ENCODE measurements around the gene DPH2.
A peak's percentile ranks its signal among the peaks of the same experiment; 100 is the strongest.

Gene DPH2

DNA sequence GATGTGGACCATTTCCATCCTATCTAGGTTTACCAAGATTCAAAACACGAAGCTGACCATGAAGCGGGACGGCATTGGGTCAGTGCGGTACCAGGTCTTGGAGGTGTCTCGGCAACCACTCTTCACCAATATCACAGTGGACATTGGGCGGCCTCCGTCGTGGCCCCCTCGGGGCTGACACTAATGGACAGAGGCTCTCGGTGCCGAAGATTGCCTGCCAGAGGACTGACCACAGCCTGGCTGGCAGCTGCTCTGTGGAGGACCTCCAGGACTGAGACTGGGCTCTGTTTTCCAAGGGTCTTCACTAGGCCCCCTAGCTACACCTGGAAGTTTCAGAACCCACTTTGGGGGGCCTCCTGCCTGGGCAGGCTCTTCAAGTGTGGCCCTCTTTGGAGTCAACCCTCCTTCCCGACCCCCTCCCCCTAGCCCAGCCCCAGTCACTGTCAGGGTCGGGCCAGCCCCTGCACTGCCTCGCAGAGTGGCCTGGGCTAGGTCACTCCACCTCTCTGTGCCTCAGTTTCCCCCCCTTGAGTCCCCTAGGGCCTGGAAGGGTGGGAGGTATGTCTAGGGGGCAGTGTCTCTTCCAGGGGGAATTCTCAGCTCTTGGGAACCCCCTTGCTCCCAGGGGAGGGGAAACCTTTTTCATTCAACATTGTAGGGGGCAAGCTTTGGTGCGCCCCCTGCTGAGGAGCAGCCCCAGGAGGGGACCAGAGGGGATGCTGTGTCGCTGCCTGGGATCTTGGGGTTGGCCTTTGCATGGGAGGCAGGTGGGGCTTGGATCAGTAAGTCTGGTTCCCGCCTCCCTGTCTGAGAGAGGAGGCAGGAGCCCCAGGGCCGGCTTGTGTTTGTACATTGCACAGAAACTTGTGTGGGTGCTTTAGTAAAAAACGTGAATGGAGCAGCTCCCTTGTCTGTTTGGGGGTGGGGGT lies 20.7 kb downstream of the DPH2 start:
- peak overlapping the region; percentile 81 for H3K4me3 ChIP-seq (ENCODE audit: low read length)
- no peaks in the 10 kb centered on the region for H3K27me3 ChIP-seq (ENCODE audit: control insufficient read depth, insufficient read depth, low read length)
- no peaks in the 10 kb centered on the region for H3K9me3 ChIP-seq (replicated peaks; ENCODE audit: low read length)
- H3K36me3 ChIP-seq (ENCODE audit: insufficient read depth, low read length) = peaks cover 11% of the 10 kb centered on the region
- H3K9ac ChIP-seq (ENCODE audit: low read depth, low read length) = peak overlapping the region; percentile 80
- H3K4me1 ChIP-seq (ENCODE audit: control insufficient read depth, insufficient read depth, low read length) = peaks cover 12% of the 10 kb centered on the region
- peak overlapping the region; percentile 98 for H3K4me2 ChIP-seq (ENCODE audit: low read length)

DNA sequence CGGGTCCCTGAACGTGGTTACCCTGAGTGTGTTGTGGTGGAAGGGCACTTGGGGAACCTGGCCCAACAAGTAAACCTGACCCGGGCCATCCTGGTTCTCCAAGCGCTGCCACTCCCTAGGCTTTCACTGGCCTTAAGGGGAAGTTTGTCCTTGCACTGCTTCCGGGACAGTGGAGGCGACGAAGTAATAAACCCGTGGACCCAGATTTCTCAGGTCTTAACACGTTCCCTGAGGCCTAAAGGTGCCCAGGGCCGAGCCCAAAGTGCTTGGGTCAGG lies 21.3 kb downstream of the DPH2 start:
- Histone ChIP-seq H3K4me3 (ENCODE audit: low read length) (peak overlapping the region; percentile 81), H3K9me3 (replicated peaks; ENCODE audit: low read length) (no peaks in the 10 kb centered on the region), H3K27me3 (ENCODE audit: control insufficient read depth, insufficient read depth, low read length) (no peaks in the 10 kb centered on the region), H3K4me2 (ENCODE audit: low read length) (peak overlapping the region; percentile 98), H3K9ac (ENCODE audit: low read depth, low read length) (peak overlapping the region; percentile 80), H3K36me3 (ENCODE audit: insufficient read depth, low read length) (peaks cover 5% of the 10 kb centered on the region), H3K4me1 (ENCODE audit: control insufficient read depth, insufficient read depth, low read length) (peaks cover 12% of the 10 kb centered on the region)

DNA sequence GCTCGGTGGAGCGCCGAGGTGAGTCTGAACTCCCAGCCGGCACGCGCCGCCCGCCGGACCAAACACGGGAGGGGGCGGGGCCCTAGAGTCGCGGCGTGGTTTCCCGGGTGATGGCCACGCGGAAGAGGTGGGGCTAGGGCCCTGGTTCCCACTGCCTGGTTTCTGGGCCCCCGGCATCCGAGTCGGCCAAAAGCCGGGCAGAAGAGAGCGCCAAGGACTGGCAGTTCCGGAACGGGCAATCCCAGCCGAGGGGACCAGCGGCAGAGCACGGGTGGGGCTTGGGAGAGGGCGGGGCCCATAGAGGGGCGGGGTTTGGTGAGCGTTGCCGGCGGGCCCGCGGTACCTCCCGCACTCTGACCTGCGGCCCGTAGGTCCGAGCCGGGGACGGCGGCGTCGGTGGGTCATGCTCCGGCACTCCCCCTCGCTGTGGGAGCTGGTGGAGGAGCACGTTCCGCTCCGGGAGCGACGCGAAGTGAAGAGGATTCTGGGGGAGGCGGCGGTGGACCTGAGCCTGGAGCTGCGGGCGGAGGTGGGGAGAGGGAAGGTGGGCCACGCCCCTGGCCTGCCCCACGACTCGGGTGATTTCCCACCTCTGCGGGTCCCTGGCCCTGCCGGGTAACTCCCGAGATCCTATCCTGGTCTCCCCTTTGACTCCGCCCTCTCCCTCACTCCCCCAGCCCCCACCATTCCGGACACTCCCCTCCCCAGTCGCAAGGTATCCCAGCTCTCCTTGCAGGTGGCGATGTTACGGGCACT lies 21.8 kb downstream of the DPH2 start, which contains the start of gene CCDC24:
TSS of gene CCDC24 (plus strand) at position 124 of the 756 bp plus-strand sequence. CDS start at position 404, 280 bp downstream.
- Histone ChIP-seq H3K4me3 (ENCODE audit: low read length) (peak within 1 kb of the TSS; percentile 81), H3K36me3 (ENCODE audit: insufficient read depth, low read length) (peaks cover under 1% of the 10 kb centered on the region), H3K9ac (ENCODE audit: low read depth, low read length) (peak within 1 kb of the TSS; percentile 80), H3K4me1 (ENCODE audit: control insufficient read depth, insufficient read depth, low read length) (peaks cover 12% of the 10 kb centered on the region), H3K9me3 (replicated peaks; ENCODE audit: low read length) (no peaks in the 10 kb centered on the region), H3K27me3 (ENCODE audit: control insufficient read depth, insufficient read depth, low read length) (no peaks in the 10 kb centered on the region), H3K4me2 (ENCODE audit: low read length) (peak within 1 kb of the TSS; percentile 98)

DNA sequence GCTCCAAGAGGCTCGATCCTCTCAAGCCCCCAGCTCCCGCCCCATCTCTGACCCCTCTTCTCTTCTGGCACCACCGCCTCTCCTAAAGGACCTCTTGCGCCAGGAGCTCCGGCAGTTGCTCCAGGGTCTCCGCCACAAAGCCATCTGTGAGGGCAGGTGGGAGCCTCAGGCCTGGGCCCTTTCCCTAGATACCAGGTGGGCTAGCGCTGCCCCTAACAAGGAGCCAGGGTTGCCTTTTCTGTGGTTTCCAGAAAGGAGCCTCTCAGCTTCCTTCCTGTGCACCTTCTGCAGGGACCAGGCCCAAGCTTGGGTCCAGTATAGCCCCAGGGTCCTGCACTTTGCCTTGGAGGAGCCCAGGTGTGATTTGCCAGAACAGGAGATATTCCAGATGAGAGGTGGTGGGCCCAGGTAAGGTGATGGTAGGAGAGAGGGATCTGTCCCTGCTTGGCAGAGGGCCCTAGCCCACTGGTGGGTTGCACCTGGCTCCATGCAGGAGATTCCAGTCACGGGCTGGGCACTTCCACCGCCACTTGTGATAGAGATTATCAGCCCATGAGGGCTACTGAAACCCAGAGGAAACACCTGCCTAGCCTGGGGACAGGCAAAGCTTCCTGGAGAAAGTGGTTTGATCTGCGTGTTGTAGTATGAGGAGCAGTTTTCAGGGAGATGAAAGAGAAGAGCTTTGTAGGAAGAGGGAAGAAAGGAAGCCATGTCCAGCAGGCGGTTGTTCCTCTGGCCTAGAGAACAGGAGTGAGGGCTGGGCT lies 22.6 kb downstream of the DPH2 start:
- H3K4me3 ChIP-seq (ENCODE audit: low read length) = peak overlapping the region; percentile 81
- no peaks in the 10 kb centered on the region for H3K27me3 ChIP-seq (ENCODE audit: control insufficient read depth, insufficient read depth, low read length)
- peak overlapping the region; percentile 98 for H3K4me2 ChIP-seq (ENCODE audit: low read length)
- H3K9me3 ChIP-seq (replicated peaks; ENCODE audit: low read length) = no peaks in the 10 kb centered on the region
- H3K4me1 ChIP-seq (ENCODE audit: control insufficient read depth, insufficient read depth, low read length) = peaks cover 12% of the 10 kb centered on the region
- H3K36me3 ChIP-seq (ENCODE audit: insufficient read depth, low read length) = no peaks in the 10 kb centered on the region
- peak overlapping the region; percentile 80 for H3K9ac ChIP-seq (ENCODE audit: low read depth, low read length)

DNA sequence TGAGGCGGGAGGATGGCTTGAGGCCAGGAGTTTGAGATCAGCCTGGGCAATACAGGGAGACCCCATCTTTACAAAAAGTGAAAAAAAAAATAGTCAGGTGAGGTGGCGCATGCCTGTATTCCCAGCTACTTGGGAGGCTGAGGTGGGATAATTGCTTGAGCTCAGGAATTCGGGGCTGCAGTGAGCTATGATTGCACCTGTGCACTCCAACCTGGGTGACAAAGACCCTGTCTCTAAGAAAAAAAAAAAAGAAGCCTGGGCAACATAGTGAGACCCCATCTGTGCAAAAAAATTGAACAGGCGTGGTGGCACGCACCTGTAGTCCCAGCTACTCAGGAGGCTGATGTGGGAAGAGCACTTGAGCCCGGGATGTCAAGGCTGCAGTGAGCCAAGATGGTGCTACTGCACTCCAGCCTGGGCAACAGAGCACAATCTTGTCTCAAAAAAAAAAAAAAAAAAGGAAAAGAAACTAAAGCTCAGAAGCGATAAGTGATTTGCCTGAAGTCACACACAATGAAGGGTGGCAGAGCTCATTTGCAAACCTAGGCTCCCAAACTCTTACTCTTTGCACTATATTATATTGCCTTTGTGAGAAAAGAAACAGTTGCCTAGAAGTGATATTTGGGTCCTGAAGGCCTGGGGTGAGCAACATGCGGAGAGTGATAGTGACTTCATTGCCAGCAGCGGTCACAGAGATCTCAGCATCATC lies 23.6 kb downstream of the DPH2 start:
- H3K9ac ChIP-seq (ENCODE audit: low read depth, low read length) = no peak overlapping the region
- no peaks in the 10 kb centered on the region for H3K27me3 ChIP-seq (ENCODE audit: control insufficient read depth, insufficient read depth, low read length)
- H3K4me1 ChIP-seq (ENCODE audit: control insufficient read depth, insufficient read depth, low read length) = peaks cover 12% of the 10 kb centered on the region
- H3K9me3 ChIP-seq (replicated peaks; ENCODE audit: low read length) = no peaks in the 10 kb centered on the region
- H3K4me2 ChIP-seq (ENCODE audit: low read length) = no peak overlapping the region
- no peak overlapping the region for H3K4me3 ChIP-seq (ENCODE audit: low read length)
- no peaks in the 10 kb centered on the region for H3K36me3 ChIP-seq (ENCODE audit: insufficient read depth, low read length)

DNA sequence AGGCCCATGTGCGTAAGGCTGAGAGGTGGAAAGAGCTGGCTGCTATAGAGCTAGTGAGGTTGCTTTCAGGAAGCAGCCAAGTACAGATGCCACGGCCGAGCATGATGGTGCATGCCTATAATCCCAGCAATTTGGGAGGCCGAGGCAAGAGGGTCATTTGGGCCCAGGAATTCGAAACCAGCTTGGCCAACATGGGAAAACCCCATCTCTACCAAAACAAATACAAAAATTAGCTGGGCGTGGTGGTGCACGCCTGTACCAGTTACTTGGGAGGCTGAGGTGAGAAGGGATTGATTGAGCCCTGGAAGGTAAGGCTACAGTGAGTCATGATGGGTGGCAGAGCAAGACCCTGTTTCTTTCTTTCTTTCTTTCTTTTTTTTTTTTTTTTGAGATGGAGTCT lies 24.3 kb downstream of the DPH2 start:
- no peaks in the 10 kb centered on the region for H3K27me3 ChIP-seq (ENCODE audit: control insufficient read depth, insufficient read depth, low read length)

DNA sequence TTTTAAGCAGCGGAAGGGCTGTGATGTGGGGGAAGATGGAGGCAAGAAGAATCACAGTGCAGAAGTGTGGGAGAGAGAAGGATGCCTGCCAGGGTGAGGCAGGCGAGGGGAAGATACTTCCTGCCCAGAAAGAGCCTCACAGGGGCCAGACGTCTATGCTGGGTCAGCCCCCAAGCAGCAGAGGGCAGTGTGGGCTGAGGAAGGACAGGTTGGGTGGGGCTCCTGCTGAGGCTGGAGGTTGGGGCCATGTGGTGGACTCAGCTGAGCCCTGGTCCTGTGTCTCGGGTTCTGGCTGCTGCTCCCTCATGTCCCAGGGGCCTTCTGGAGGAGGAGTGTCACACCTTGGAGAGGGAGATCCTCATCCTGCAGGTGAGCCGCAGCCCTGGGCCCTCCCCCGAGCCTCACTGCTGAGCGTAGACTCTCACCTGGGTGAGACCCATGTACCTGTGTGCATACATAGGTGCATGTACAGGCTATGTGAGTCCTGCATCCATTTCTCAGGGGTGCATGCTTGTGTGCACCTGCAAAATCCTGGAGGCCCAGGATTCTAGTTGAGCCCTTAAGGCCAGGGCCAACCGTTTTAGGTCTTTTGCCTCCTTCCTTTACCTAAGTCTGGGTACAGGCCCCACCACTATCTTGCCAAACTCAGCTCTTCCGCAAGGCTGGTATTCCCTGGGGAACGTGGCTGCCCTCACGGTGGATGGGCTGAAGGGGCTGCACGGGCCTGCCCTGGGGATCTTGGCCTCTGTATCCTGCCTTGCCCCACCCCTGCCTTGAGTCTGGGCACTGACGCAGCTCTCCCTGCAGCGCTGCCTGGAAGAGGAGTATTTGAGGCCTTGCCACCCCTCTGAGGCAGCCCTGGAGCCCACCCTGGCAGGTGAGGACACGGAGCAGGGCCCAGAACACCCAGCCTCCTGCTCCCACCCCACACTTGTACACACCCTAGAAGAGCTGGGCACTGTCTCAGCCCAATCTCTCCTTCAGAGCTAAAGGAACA lies 25.3 kb downstream of the DPH2 start:
- Histone ChIP-seq H3K36me3 (ENCODE audit: insufficient read depth, low read length) (no peaks in the 10 kb centered on the region), H3K27me3 (ENCODE audit: control insufficient read depth, insufficient read depth, low read length) (no peaks in the 10 kb centered on the region), H3K9ac (ENCODE audit: low read depth, low read length) (no peak overlapping the region), H3K4me2 (ENCODE audit: low read length) (no peak overlapping the region), H3K9me3 (replicated peaks; ENCODE audit: low read length) (no peaks in the 10 kb centered on the region), H3K4me1 (ENCODE audit: control insufficient read depth, insufficient read depth, low read length) (peaks cover 19% of the 10 kb centered on the region), H3K4me3 (ENCODE audit: low read length) (no peak overlapping the region)

More for the DNA sequence above, 24.3 kb downstream of the DPH2 start:
- Histone ChIP-seq H3K9ac (ENCODE audit: low read depth, low read length) (no peak overlapping the region), H3K4me1 (ENCODE audit: control insufficient read depth, insufficient read depth, low read length) (peaks cover 12% of the 10 kb centered on the region), H3K36me3 (ENCODE audit: insufficient read depth, low read length) (no peaks in the 10 kb centered on the region), H3K9me3 (replicated peaks; ENCODE audit: low read length) (no peaks in the 10 kb centered on the region), H3K4me2 (ENCODE audit: low read length) (no peak overlapping the region), H3K4me3 (ENCODE audit: low read length) (no peak overlapping the region)

DNA sequence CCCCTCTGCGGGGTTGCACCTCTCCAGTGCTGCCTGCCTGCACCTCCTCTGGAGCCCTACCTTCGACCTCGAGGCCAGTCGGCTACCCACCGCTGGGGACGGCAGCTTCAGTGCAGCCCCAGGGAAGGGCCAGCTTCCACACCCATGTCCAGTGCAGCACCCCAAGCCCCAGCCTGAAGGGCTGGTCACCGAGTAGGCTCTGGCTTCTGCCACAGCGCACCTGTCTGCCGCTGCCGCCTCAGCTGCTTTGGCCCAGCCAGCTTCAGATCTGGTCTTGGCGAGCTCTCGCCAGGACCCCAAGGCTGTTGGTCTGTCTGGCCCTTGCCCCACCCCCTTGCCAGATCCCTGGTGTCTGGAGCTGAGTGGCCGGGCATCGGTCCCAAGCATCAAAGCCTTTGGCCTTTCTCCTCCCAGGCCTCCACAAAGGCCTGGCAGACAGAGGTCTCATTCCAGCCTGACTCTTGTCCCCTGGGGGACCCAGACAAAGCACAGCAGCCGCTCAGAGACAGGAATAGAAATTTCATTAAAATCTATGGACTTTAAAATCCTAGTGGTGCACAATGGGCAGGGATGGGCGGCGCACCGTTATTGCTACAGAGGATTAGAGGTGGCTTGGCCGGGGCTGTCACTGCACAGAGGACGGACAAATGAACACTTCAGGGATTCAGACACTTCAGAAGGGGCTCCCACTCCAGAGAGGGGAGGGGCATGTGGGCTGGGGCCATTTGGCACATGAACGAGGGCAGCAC lies 26.3 kb downstream of the DPH2 start:
- H3K36me3 ChIP-seq (ENCODE audit: insufficient read depth, low read length) = no peaks in the 10 kb centered on the region
- H3K27me3 ChIP-seq (ENCODE audit: control insufficient read depth, insufficient read depth, low read length) = no peaks in the 10 kb centered on the region
- no peak overlapping the region for H3K9ac ChIP-seq (ENCODE audit: low read depth, low read length)
- no peak overlapping the region for H3K4me2 ChIP-seq (ENCODE audit: low read length)
- no peaks in the 10 kb centered on the region for H3K9me3 ChIP-seq (replicated peaks; ENCODE audit: low read length)
- H3K4me3 ChIP-seq (ENCODE audit: low read length) = no peak overlapping the region
- H3K4me1 ChIP-seq (ENCODE audit: control insufficient read depth, insufficient read depth, low read length) = peaks cover 13% of the 10 kb centered on the region

DNA sequence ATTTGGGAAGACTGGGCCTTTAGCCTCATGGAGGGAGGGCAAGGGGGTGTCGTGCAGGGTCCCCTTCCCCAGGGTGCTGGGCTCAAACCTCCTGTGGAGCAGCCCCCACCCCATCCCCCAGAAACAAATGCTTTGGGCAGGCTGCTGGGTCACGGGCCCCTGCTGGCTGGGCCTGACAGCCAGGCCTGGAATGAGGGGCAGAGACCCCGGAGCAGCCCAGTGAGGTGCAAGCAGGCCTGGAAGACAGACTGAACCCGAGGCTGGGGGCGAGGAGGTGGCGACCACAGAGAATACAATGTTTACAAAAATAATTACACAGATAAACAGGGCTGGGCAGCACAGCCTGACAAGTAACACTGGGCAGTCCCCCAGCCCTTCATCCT lies 26.9 kb downstream of the DPH2 start:
- H3K36me3 ChIP-seq (ENCODE audit: insufficient read depth, low read length) = no peaks in the 10 kb centered on the region
- H3K27me3 ChIP-seq (ENCODE audit: control insufficient read depth, insufficient read depth, low read length) = no peaks in the 10 kb centered on the region
- H3K4me1 ChIP-seq (ENCODE audit: control insufficient read depth, insufficient read depth, low read length) = peaks cover 11% of the 10 kb centered on the region
- no peak overlapping the region for H3K9ac ChIP-seq (ENCODE audit: low read depth, low read length)
- no peak overlapping the region for H3K4me2 ChIP-seq (ENCODE audit: low read length)
- no peaks in the 10 kb centered on the region for H3K9me3 ChIP-seq (replicated peaks; ENCODE audit: low read length)
- no peak overlapping the region for H3K4me3 ChIP-seq (ENCODE audit: low read length)

Data from skeletal muscle satellite cell (primary cell).